GM23338 (cell line): ENCODE measurements around the gene HJV. TPM values are rescaled to one million over a fixed set of nuclear protein-coding genes. Genes with fewer than 3 reads are reported as not detected.
A peak's percentile ranks its signal among the peaks of the same experiment; 100 is the strongest.

Experiments
- ATAC-seq: fragments of 200-7000 bp; cut with Tn5 transposase; 3 replicates; pipeline ENCODE4 v1.9.1; 2020
- DNase-seq: peaks from one replicate; pipeline ENCODE4 v3.0.0-alpha.2; 2015; ENCODE audit warnings: low spot score
- H2AFZ ChIP-seq: fragments of 200-600 bp; sonication (generic); 2 replicates; pipeline ENCODE4 v1.8.0; 2016; ENCODE audit warnings: antibody characterized with exemption, mild to moderate bottlenecking, moderate library complexity
- H3F3A ChIP-seq: fragments of 200-600 bp; sonication (generic); replicated peaks from 2 replicates; pipeline ENCODE4 v1.8.0; 2017; ENCODE audit warnings: antibody characterized with exemption, mixed run types, low read depth
- H3K27ac ChIP-seq: fragments of 200-600 bp; sonication (generic); 2 replicates; pipeline ENCODE4 v1.6.1; 2016; ENCODE audit warnings: low read depth
- H3K27me3 ChIP-seq: fragments of 200-600 bp; sonication (generic); 2 replicates; pipeline ENCODE4 v1.8.0; 2016; ENCODE audit warnings: mild to moderate bottlenecking, mixed run types, moderate library complexity; ENCODE audit not compliant: insufficient read depth
- H3K36me3 ChIP-seq: fragments of 200-600 bp; sonication (generic); 2 replicates; pipeline ENCODE4 v1.8.0; 2016; ENCODE audit warnings: mild to moderate bottlenecking; ENCODE audit not compliant: insufficient read depth
- H3K4me1 ChIP-seq: fragments of 200-600 bp; sonication (generic); 2 replicates; pipeline ENCODE4 v1.8.0; 2016; ENCODE audit warnings: mild to moderate bottlenecking, moderate library complexity; ENCODE audit not compliant: insufficient read depth
- H3K4me2 ChIP-seq: fragments of 200-600 bp; sonication (generic); 2 replicates; pipeline ENCODE4 v1.7.1; 2017; ENCODE audit warnings: mixed run types
- H3K4me3 ChIP-seq: fragments of 200-600 bp; sonication (generic); 2 replicates; pipeline ENCODE4 v1.6.1; 2016; ENCODE audit warnings: mixed run types
- H3K79me2 ChIP-seq: fragments of 200-600 bp; sonication (generic); replicated peaks from 2 replicates; pipeline ENCODE4 v1.8.0; 2017; ENCODE audit warnings: mild to moderate bottlenecking; ENCODE audit not compliant: insufficient read depth
- H3K9me2 ChIP-seq: fragments of 200-600 bp; sonication (generic); 2 replicates; pipeline ENCODE4 v1.8.0; 2017; ENCODE audit not compliant: insufficient read depth
- H4K20me1 ChIP-seq: fragments of 200-600 bp; sonication (generic); replicated peaks from 2 replicates; pipeline ENCODE4 v1.8.0; 2017; ENCODE audit warnings: mild to moderate bottlenecking; ENCODE audit not compliant: insufficient read depth
- H3K27ac Mint-ChIP-seq: 2 replicates; pipeline ENCODE4 v1.8.0; 2020; ENCODE audit warnings: inconsistent platforms, mild to moderate bottlenecking, moderate library complexity, mixed read lengths
- H3K27me3 Mint-ChIP-seq: 3 replicates; pipeline ENCODE4 v1.8.0; 2022; ENCODE audit warnings: low read depth, mild to moderate bottlenecking, moderate library complexity, mixed read lengths, inconsistent platforms; ENCODE audit not compliant: insufficient read depth, poor library complexity
- H3K36me3 Mint-ChIP-seq: 3 replicates; pipeline ENCODE4 v1.8.0; 2021; ENCODE audit warnings: low read depth, mild to moderate bottlenecking, inconsistent platforms, moderate library complexity, mixed read lengths
- H3K4me1 Mint-ChIP-seq: 3 replicates; pipeline ENCODE4 v1.8.0; 2020; ENCODE audit warnings: mild to moderate bottlenecking, inconsistent platforms, mixed read lengths
- H3K4me3 Mint-ChIP-seq: 3 replicates; pipeline ENCODE4 v1.8.0; 2021; ENCODE audit warnings: moderate library complexity, mild to moderate bottlenecking, inconsistent platforms, mixed read lengths
- H3K9me3 Mint-ChIP-seq: 3 replicates; pipeline ENCODE4 v1.8.0; 2020; ENCODE audit warnings: moderate library complexity, mild to moderate bottlenecking, inconsistent platforms, mixed read lengths
- CREB1 ChIP-seq: fragments of 250-450 bp; sonication (Bioruptor Pico); IDR thresholded peaks from 2 replicates; pipeline ENCODE4 v1.5.0; 2020; ENCODE audit warnings: low read depth, mild to moderate bottlenecking, moderate library complexity
- CTCF ChIP-seq, 2 experiments: fragments of 200-600 bp in 1 of 2; sonication (generic) in 1 of 2; conservative IDR thresholded peaks; 2 replicates each; pipeline versions ENCODE4 v1.5.1 to v1.6.1; 2016 to 2017; ENCODE audit warnings: antibody characterized with exemption in 2 of 2, low read depth in 2 of 2, mild to moderate bottlenecking in 2 of 2, moderate library complexity in 1 of 2
- EZH2phosphoT487 ChIP-seq: fragments of 200-600 bp; sonication (generic); IDR thresholded peaks from one replicate; pipeline ENCODE4 v1.8.1; 2018; ENCODE audit warnings: antibody characterized with exemption; ENCODE audit not compliant: unreplicated experiment
- JUNB ChIP-seq: IDR thresholded peaks from one replicate; pipeline ENCODE4 v1.6.1; 2016; ENCODE audit warnings: antibody characterized with exemption; ENCODE audit not compliant: unreplicated experiment
- POLR2AphosphoS5 ChIP-seq: IDR thresholded peaks from 2 replicates; pipeline ENCODE4 v1.6.1; 2016; ENCODE audit warnings: antibody characterized with exemption, low read depth
- REST ChIP-seq: IDR thresholded peaks from one replicate; pipeline ENCODE4 v1.6.1; 2018; ENCODE audit warnings: antibody characterized with exemption; ENCODE audit not compliant: unreplicated experiment
- ZNF114 ChIP-seq: fragments of 250-450 bp; sonication (Bioruptor Pico); IDR thresholded peaks from 2 replicates; pipeline ENCODE4 v1.5.0; 2020; ENCODE audit warnings: mild to moderate bottlenecking, moderate library complexity
- ZNF462 ChIP-seq: fragments of 250-450 bp; sonication (Bioruptor Pico); IDR thresholded peaks from 2 replicates; pipeline ENCODE4 v1.5.0; 2020; ENCODE audit warnings: mild to moderate bottlenecking, moderate library complexity
- polyA plus RNA-seq: library from polyadenylated mRNA; unstranded; fragments of >200 nt; fragmentation: Nextera tagmentation; extraction: Ambion mirVana; gene quantifications from 2 replicates; pipeline ENCODE4 v1.2.1, GENCODE V29; 2016
- total RNA-seq: library from RNA; depleted of rRNA; stranded (reverse); fragments of >200 nt; shearing (Covaris generic); gene quantifications from 2 replicates; pipeline ENCODE4 v1.2.3, GENCODE V29; 2014

HJV gene
- total and polyA plus RNA-seq, 2 experiments from 2014 or later: 0.42 to 0.45 TPM

- TF ChIP-seq EZH2phosphoT487: no peak
- no peak for TF ChIP-seq REST
- TF ChIP-seq ZNF114 (CRISPR knock-in tag): no peak
Measured at GRCh38 chr1:145979746-145980456, 41.6 kb downstream of the HJV start (continued).

GRCh38 chr1:145978854-145979745 lies 42.4 kb downstream of the HJV start:
- no peak overlapping the region for H3K27ac Mint-ChIP-seq
- H3K4me3 Mint-ChIP-seq: no peak overlapping the region
- no peaks in the 10 kb centered on the region for H3K36me3 Mint-ChIP-seq
- H4K20me1 ChIP-seq: no peaks in the 10 kb centered on the region
- H3K9me2 ChIP-seq: no peaks in the 10 kb centered on the region
- H3K27me3 Mint-ChIP-seq: peaks cover 2% of the 10 kb centered on the region
- peak overlapping the region; percentile 54 for H3K4me2 ChIP-seq
- H3K27me3 ChIP-seq: no peaks in the 10 kb centered on the region
- H3F3A ChIP-seq: no peaks in the 10 kb centered on the region
- no peaks in the 10 kb centered on the region for H3K79me2 ChIP-seq
- DNase-seq (peak; percentile 98), ATAC-seq (peak; percentile 94)
- peaks cover 17% of the 10 kb centered on the region for H3K4me1 ChIP-seq
- H2AFZ ChIP-seq: no peak overlapping the region
- H3K36me3 ChIP-seq: no peaks in the 10 kb centered on the region
- no peaks in the 10 kb centered on the region for H3K9me3 Mint-ChIP-seq
- peaks cover 9% of the 10 kb centered on the region for H3K4me1 Mint-ChIP-seq
- H3K27ac ChIP-seq: peak overlapping the region; percentile 91
- TF ChIP-seq EZH2phosphoT487 (no peak), ZNF462 (no peak), JUNB (no peak), CTCF (conservative IDR thresholded peaks at IDR 0.05; ENCODE audit: low read depth in 2 of 2) (peak; percentile 51 to 54), ZNF114 (CRISPR knock-in tag) (no peak), POLR2AphosphoS5 (peak; percentile 51; the same call in 1 of the 2 replicates), CREB1 (CRISPR knock-in tag) (peak; percentile 54; the same call in 1 of the 2 replicates)
- H3K4me3 ChIP-seq: peak overlapping the region; percentile 36
